B cell (primary cell): ENCODE data around the gene C1orf74. TPM values are rescaled to one million over a fixed set of nuclear protein-coding genes. Genes with fewer than 3 reads are reported as not detected.
A peak's percentile ranks its signal among the peaks of the same experiment; 100 is the strongest.

Experiments
- ATAC-seq: fragments of 200-7000 bp; cut with Tn5 transposase; one replicate; pipeline ENCODE4 v1.10.0; 2021; ENCODE audit warnings: low read depth, mild to moderate bottlenecking, moderate number of reproducible peaks, moderate library complexity
- CTCF ChIA-PET: fragments of 350-600 bp; sonication (Branson Sonifier 250); formaldehyde crosslinking; loops from one replicate; lab custom pipeline; 2021; ENCODE audit warnings: antibody characterized with exemption, inconsistent platforms; lab: Charles Lee
- POLR2A ChIA-PET: fragments of 350-600 bp; sonication (Branson Sonifier 250); formaldehyde crosslinking; loops from one replicate; lab custom pipeline; 2021; ENCODE audit warnings: antibody characterized with exemption; lab: Charles Lee
- DNase-seq: peaks from one replicate; pipeline ENCODE4 v3.0.0; 2013
- H2AFZ ChIP-seq: 2 replicates; pipeline ENCODE4 v1.6.1; 2012; ENCODE audit warnings: mild to moderate bottlenecking, low read depth, low read length; ENCODE audit not compliant: insufficient read depth, poor library complexity, severe bottlenecking
- H3K27ac ChIP-seq, 2 donors: 1 replicate in 1 of 2; 2 replicates in 1 of 2; pipeline ENCODE4 v1.5.1; 2012 to 2013; ENCODE audit warnings: low read length in 2 of 2, mild to moderate bottlenecking in 2 of 2, moderate library complexity in 1 of 2
- H3K27me3 ChIP-seq, 4 experiments: fragments of 200-600 bp in 1 of 4; sonication (generic) in 1 of 4; replicated peaks in 1 of 4; 1 replicate in 2 of 4; 2 replicates in 2 of 4; pipeline versions ENCODE4 v1.6.1 to v1.7.0; 2013 to 2016; ENCODE audit warnings: low read length in 3 of 4, mild to moderate bottlenecking in 2 of 4, mixed read lengths in 1 of 4, moderate library complexity in 1 of 4; ENCODE audit not compliant: insufficient read depth in 4 of 4, control insufficient read depth in 3 of 4; ENCODE audit errors: control extremely low read depth in 1 of 4
- H3K36me3 ChIP-seq, 2 experiments: replicated peaks in 1 of 2; 1 replicate in 1 of 2; 2 replicates in 1 of 2; pipeline versions ENCODE4 v1.6.1 to v1.7.1; 2013; ENCODE audit warnings: low read length in 1 of 2; ENCODE audit not compliant: insufficient read depth in 2 of 2, control insufficient read depth in 1 of 2; ENCODE audit errors: control extremely low read depth in 1 of 2, extremely low read depth in 1 of 2
- H3K4me1 ChIP-seq, 2 donors: fragments of 200-600 bp in 1 of 2; sonication (generic) in 1 of 2; 1 replicate in 1 of 2; 2 replicates in 1 of 2; pipeline versions ENCODE4 v1.5.1 to v1.6.1; 2013 to 2017; ENCODE audit warnings: low read length in 2 of 2; ENCODE audit not compliant: control insufficient read depth in 2 of 2, insufficient read depth in 2 of 2
- H3K4me2 ChIP-seq: replicated peaks from 2 replicates; pipeline ENCODE3; 2012; ENCODE audit warnings: mild to moderate bottlenecking, low read depth, low read length; ENCODE audit not compliant: poor library complexity, severe bottlenecking
- H3K4me3 ChIP-seq, 5 experiments: fragments of 200-600 bp in 1 of 5; sonication (generic) in 1 of 5; 1 replicate in 3 of 5; 2 replicates in 2 of 5; pipeline versions ENCODE4 v1.5.1 to v1.7.0; 2011 to 2016; ENCODE audit warnings: low read length in 4 of 5, mild to moderate bottlenecking in 4 of 5, low read depth in 2 of 5, control low read depth in 1 of 5, moderate library complexity in 1 of 5; ENCODE audit not compliant: insufficient read depth in 1 of 5; ENCODE audit errors: control extremely low read depth in 1 of 5, extremely low read depth in 1 of 5
- H3K79me2 ChIP-seq: fragments of 200-600 bp; sonication (generic); one replicate; pipeline ENCODE4 v1.6.0; 2016; ENCODE audit warnings: low read length; ENCODE audit not compliant: control insufficient read depth, insufficient read depth
- H3K9ac ChIP-seq: fragments of 200-600 bp; sonication (generic); 2 replicates; pipeline ENCODE4 v1.6.1; 2017; ENCODE audit warnings: mild to moderate bottlenecking, low read length, moderate library complexity
- H3K9me3 ChIP-seq, 3 donors: one replicate each; pipeline versions ENCODE4 v1.6.1 to v1.7.1; 2013; ENCODE audit warnings: low read length in 2 of 3; ENCODE audit not compliant: control insufficient read depth in 2 of 3, insufficient read depth in 1 of 3; ENCODE audit errors: control extremely low read depth in 1 of 3
- H4K20me1 ChIP-seq: 2 replicates; pipeline ENCODE4 v1.6.0; 2012; ENCODE audit warnings: mild to moderate bottlenecking, low read length; ENCODE audit not compliant: insufficient read depth, control insufficient read depth, poor library complexity, severe bottlenecking
- H3K27ac Mint-ChIP-seq: one replicate; pipeline ENCODE4 v1.8.0; 2021; ENCODE audit warnings: mixed read lengths
- H3K27me3 Mint-ChIP-seq: one replicate; pipeline ENCODE4 v1.8.0; 2021; ENCODE audit warnings: mixed read lengths
- H3K4me1 Mint-ChIP-seq: one replicate; pipeline ENCODE4 v1.8.0; 2021; ENCODE audit warnings: mixed read lengths
- H3K4me3 Mint-ChIP-seq: one replicate; pipeline ENCODE4 v1.8.0; 2021; ENCODE audit warnings: mixed read lengths
- H3K9me3 Mint-ChIP-seq: one replicate; pipeline ENCODE4 v1.8.0; 2022; ENCODE audit warnings: mixed read lengths; ENCODE audit not compliant: insufficient read depth
- EZH2 ChIP-seq: IDR thresholded peaks from 2 replicates; pipeline ENCODE4 v1.6.1; 2012; ENCODE audit warnings: borderline replicate concordance, low read depth, mild to moderate bottlenecking, moderate library complexity, low read length; ENCODE audit not compliant: insufficient read depth, poor library complexity, severe bottlenecking
- WGBS: methylation state at CpG from one replicate; pipeline ENCODE4 v1.1.5; 2013; ENCODE audit warnings: missing lambda C conversion rate; ENCODE audit not compliant: insufficient coverage; 5-methylcytosine and 5-hydroxymethylcytosine counted together
- intact Hi-C: fragments of 100-400 bp; cut with micrococcal nuclease; formaldehyde crosslinking; loops from one replicate; pipeline ENCODE4 v1.10.0; 2022
- polyA plus RNA-seq: library from polyadenylated mRNA; depleted of rRNA; stranded (reverse); fragments of >200 nt; gene quantifications from 2 replicates; pipeline ENCODE4 v1.2.3, GENCODE V29; 2012
- total RNA-seq, 2 donors: library from RNA; stranded (reverse); fragments of 120-200 nt in 1 of 2; gene quantifications; 1 replicate in 1 of 2; 2 replicates in 1 of 2; pipeline versions ENCODE4 v1.2.3 to v1.2.4, GENCODE V29; 2013 to 2022
- TF ChIP-seq, protein P1 (sequence below): fragments of 200-600 bp; IDR thresholded peaks from one replicate; pipeline ENCODE4 v1.8.0; 2022; ENCODE audit warnings: antibody characterized with exemption, mild to moderate bottlenecking

The C1orf74 gene
- total and polyA plus RNA-seq, 2 donors (not counting 1 experiment from before 2014, with no cell fraction given): 0.49 to 3.4 TPM

DNA sequence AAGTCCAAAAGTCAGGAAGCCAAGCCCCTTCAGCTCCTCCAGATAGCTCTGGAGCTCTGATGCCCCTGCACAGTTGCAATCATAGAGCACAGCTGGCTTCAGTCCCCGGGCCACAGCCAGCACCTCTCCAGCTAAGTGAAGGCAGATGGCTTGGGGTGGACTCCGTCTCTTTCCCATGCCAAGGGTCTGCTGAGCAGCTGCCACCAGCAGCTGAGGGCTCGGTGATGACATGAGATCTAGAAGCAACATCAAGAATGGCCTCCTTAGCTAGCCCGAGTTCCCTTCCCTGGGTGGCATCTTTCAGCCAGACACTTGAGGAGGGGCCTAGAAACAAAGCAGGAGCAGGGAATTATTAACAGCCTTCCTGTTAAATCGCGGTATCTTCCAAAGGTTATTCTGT is 973 bp downstream of the C1orf74 start:
- Mint-ChIP-seq H3K4me1 (peaks cover 25% of the 10 kb centered on the region), H3K4me3 (peak overlapping the region; percentile 92), H3K9me3 (peaks cover 2% of the 10 kb centered on the region), H3K27ac (peak overlapping the region; percentile 95), H3K27me3 (peaks cover 4% of the 10 kb centered on the region)
- H3K36me3 ChIP-seq: peaks cover 2 to 43% of the 10 kb centered on the region in 2 experiments
- peak overlapping the region in 1 of 2 donors; percentile 90 for H3K27ac ChIP-seq
- ATAC-seq: no peak
- no peak for DNase-seq
- H3K9me3 ChIP-seq: peaks cover 0 to 3% (median 0%) of the 10 kb centered on the region in 3 donors
- H3K79me2 ChIP-seq: peaks cover 4% of the 10 kb centered on the region
- H3K4me2 ChIP-seq: peak overlapping the region; percentile 82
- ChIA-PET POLR2A (interaction anchor here (2.0 kb wide), 1 partner anchor 9 kb away, joined by 12 read pairs; no protein-coding TSS in a partner anchor), CTCF (interaction anchor here (0.7 to 5.0 kb wide), 6 partner anchors 8 to 44 kb away, joined by 3 to 20 read pairs (median 6); partner anchors contain the start of gene UTP25)
- H3K4me3 ChIP-seq: no peak overlapping the region
- H3K4me1 ChIP-seq: peaks cover 14 to 20% of the 10 kb centered on the region in 2 donors
- H3K9ac ChIP-seq: no peak overlapping the region
- intact Hi-C loops: no loop called here
- 89% methylated on average over 6 of the region's 6 CpGs for WGBS
- no peak for TF ChIP-seq EZH2
- TF ChIP-seq, protein P1, sequence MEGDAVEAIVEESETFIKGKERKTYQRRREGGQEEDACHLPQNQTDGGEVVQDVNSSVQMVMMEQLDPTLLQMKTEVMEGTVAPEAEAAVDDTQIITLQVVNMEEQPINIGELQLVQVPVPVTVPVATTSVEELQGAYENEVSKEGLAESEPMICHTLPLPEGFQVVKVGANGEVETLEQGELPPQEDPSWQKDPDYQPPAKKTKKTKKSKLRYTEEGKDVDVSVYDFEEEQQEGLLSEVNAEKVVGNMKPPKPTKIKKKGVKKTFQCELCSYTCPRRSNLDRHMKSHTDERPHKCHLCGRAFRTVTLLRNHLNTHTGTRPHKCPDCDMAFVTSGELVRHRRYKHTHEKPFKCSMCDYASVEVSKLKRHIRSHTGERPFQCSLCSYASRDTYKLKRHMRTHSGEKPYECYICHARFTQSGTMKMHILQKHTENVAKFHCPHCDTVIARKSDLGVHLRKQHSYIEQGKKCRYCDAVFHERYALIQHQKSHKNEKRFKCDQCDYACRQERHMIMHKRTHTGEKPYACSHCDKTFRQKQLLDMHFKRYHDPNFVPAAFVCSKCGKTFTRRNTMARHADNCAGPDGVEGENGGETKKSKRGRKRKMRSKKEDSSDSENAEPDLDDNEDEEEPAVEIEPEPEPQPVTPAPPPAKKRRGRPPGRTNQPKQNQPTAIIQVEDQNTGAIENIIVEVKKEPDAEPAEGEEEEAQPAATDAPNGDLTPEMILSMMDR: no peak
- H2AFZ ChIP-seq: no peak overlapping the region
- H4K20me1 ChIP-seq: no peaks in the 10 kb centered on the region
- peaks cover 0 to 8% (median 0%) of the 10 kb centered on the region in 4 experiments for H3K27me3 ChIP-seq

DNA sequence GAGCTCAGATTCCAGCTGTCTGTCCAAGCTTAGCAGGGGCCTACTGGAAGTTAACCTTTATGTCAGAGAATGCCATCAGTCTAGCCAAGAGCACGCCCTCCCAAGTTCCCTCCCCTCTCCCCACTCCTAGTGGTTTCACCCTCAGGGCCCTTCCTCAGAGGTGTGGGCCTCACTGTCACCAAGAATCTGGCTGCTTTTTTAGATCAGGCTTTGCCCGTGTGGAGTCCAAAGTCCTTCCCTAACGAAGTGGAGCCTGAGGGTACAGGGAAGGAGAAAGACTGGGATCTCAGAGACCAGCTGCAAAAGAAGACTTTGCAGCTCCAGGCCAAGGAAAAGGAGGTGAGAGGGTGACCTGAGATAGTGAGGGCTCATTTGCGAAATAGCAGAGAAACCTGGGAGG is 4.1 kb downstream of the C1orf74 start:
- peaks cover 27% of the 10 kb centered on the region for H3K4me1 Mint-ChIP-seq
- no peak overlapping the region for H2AFZ ChIP-seq
- H3K27ac Mint-ChIP-seq: peak overlapping the region; percentile 38
- TF ChIP-seq, protein P1: no peak
- no peak for TF ChIP-seq EZH2
- WGBS: 94% methylated on average over 2 of the region's 4 CpGs
- no peak overlapping the region for H3K9ac ChIP-seq
- no peak overlapping the region for H3K4me2 ChIP-seq
- ATAC-seq: no peak
- DNase-seq: no peak
- peak overlapping the region in 1 of 2 donors; percentile 8 for H3K27ac ChIP-seq
- H3K27me3 ChIP-seq: no peaks in the 10 kb centered on the region
- peaks cover 23 to 31% of the 10 kb centered on the region in 2 donors for H3K4me1 ChIP-seq
- peaks cover 19% of the 10 kb centered on the region for H3K79me2 ChIP-seq
- intact Hi-C loops: no loop called here
- peaks cover 6% of the 10 kb centered on the region for H4K20me1 ChIP-seq
- no peak overlapping the region for H3K4me3 ChIP-seq
- H3K27me3 Mint-ChIP-seq: no peaks in the 10 kb centered on the region
- peaks cover 0 to 3% (median 0%) of the 10 kb centered on the region in 3 donors for H3K9me3 ChIP-seq
- ChIA-PET CTCF (interaction anchor here (1.1 kb wide), 1 partner anchor 11 kb away, joined by 3 read pairs; no protein-coding TSS in a partner anchor), POLR2A (no interaction called here)
- H3K36me3 ChIP-seq: peaks cover 8 to 75% of the 10 kb centered on the region in 2 experiments
- H3K9me3 Mint-ChIP-seq: peaks cover 2% of the 10 kb centered on the region
- H3K4me3 Mint-ChIP-seq: no peak overlapping the region
